Mesangial cell (primary cell): ENCODE data around the gene NMUR1. TPM values are rescaled to one million over a fixed set of nuclear protein-coding genes. Genes with fewer than 3 reads are reported as not detected.

Experiments used
- total RNA-seq: library from RNA; depleted of rRNA; stranded (reverse); fragments of >200 nt; gene quantifications from 2 replicates; pipeline ENCODE4 v1.2.3, GENCODE V29; 2015

NMUR1 gene, protein sequence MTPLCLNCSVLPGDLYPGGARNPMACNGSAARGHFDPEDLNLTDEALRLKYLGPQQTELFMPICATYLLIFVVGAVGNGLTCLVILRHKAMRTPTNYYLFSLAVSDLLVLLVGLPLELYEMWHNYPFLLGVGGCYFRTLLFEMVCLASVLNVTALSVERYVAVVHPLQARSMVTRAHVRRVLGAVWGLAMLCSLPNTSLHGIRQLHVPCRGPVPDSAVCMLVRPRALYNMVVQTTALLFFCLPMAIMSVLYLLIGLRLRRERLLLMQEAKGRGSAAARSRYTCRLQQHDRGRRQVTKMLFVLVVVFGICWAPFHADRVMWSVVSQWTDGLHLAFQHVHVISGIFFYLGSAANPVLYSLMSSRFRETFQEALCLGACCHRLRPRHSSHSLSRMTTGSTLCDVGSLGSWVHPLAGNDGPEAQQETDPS
- 0.13 TPM in 1 of 2 replicates, not detected in the other for total RNA-seq

DNA sequence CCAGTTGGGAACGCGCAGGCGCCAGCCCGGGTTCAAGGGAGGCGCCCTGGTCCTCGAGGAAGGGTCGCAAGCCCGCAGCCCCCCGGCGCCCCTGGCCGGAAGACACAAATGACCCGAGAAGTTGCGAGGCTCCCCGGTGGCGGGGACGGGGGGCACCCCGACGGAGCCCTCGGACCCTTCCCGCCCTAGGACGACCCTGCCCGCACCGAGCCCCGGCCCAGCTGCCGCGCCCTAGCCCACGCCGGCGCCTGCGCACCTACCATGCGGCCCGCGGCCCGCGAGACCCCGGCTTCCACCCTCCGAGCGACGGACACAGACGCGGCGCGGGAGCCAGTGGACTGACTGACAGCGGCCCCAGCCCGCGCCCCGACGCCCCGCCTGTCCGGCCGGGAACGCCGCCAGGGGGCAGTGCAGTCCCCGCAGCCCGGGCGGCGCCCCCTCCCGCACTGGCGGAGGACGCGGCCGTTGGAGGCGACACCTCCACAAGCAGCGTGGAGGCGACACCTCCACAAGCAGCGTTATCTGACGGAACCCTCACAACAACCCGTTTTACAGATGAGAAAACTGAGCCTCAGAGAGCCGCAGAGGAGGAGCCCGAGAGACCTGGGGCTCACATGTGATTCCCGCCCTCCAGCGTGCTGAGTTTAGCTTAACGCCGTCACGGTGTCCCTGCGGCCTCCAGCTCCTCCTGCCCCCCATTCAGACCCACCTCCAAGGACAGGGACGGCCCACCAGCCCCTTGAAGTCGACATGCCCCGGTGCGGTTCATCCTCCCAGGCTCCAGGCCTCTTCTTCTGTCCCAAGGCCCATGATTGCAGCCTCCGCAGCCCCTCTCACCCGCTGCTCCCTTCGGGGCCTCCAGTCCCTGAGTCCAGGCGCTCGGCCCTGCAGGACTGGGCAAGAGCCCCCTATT, at the start of gene NMUR1:
Gene NMUR1 (minus strand): TSS at position 347 of the 913 bp plus-strand sequence. CDS start 84 bp downstream, at position 263.

Other genes starting within 250 kb of the NMUR1 start
- 7.0 and 9.9 TPM in 2 replicates for gene B3GNT7, start 134.7 kb downstream of the NMUR1 start, total RNA-seq
- gene NCL, start 66.0 kb downstream of the NMUR1 start, total RNA-seq = 50.1 and 106 TPM in 2 replicates
- not detected in 2 replicates for gene TEX44, start 62.4 kb upstream of the NMUR1 start, total RNA-seq
- gene PTMA, start 178.1 kb upstream of the NMUR1 start, total RNA-seq = 409 and 710 TPM in 2 replicates